Activated T-cell treated with anti-CD3 and anti-CD28 coated beads, Interleukin-2, amount 50 U/mL, for 1 hour (primary cell): Measurements from ENCODE around the gene ADCYAP1R1.

Experiments
- DNase-seq: peaks from one replicate; pipeline ENCODE4 v3.0.0-alpha.2; 2020

The ADCYAP1R1 gene

GRCh38 chr7:31044529-31044928, 7.6 kb upstream of the ADCYAP1R1 start:
- no peak for DNase-seq

GRCh38 chr7:31046723-31047122, 5.4 kb upstream of the ADCYAP1R1 start:
- no peak for DNase-seq

- DNase-seq: no peak
Observed at GRCh38 chr7:31047313-31048146, 4.6 kb upstream of the ADCYAP1R1 start.

GRCh38 chr7:31049005-31049765, 2.9 kb upstream of the ADCYAP1R1 start:
- DNase-seq: no peak

DNA sequence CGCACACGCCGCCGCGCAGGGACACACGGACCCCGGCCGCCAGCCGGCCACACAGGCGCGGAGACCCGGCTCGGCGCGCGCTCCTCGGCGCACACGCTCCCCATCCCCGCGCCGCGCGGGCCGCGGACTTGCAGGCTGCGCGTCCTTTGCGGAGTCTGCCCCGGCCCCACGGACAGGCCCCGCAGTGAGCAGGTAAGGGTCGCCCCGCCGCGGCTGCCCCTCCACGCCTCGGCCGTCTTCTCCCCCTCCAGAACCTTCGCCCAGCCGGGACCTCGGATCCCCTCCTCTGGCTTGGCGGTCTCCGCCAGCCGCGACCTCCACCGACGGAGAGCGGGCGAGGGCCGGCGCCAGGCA, 356 bp downstream of the ADCYAP1R1 start:
- DNase-seq: no peak

- DNase-seq: no peak
Observed at GRCh38 chr7:31052841-31053601, 913 bp downstream of the ADCYAP1R1 start.

GRCh38 chr7:31053986-31054385, 1.9 kb downstream of the ADCYAP1R1 start:
- DNase-seq: no peak

GRCh38 chr7:31054608-31055278, 2.6 kb downstream of the ADCYAP1R1 start:
- DNase-seq: no peak

- no peak for DNase-seq
Observed at GRCh38 chr7:31055471-31055870, 3.4 kb downstream of the ADCYAP1R1 start.

- no peak for DNase-seq
Observed at GRCh38 chr7:31056775-31057346, 4.8 kb downstream of the ADCYAP1R1 start.

DNA sequence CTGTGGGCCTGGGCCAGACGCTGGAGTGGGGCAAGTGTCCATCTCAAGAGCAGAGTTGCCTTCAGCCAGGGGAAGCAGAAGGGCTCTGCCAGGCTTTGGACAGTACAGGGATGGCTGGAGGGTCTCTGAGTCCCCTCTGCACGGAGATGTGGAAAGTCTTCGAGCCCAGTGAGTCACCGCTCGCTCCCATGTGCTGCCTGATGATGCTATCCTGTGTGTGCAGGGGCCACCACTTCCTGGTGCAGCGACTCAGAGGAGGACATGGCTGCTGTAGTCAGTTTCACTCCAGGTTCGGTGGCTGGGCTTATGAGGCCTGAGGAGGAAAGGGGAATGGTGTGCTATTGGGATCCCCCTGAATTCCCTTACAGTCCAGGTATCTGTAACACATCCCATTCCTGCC, 6.0 kb downstream of the ADCYAP1R1 start:
- no peak for DNase-seq

DNA sequence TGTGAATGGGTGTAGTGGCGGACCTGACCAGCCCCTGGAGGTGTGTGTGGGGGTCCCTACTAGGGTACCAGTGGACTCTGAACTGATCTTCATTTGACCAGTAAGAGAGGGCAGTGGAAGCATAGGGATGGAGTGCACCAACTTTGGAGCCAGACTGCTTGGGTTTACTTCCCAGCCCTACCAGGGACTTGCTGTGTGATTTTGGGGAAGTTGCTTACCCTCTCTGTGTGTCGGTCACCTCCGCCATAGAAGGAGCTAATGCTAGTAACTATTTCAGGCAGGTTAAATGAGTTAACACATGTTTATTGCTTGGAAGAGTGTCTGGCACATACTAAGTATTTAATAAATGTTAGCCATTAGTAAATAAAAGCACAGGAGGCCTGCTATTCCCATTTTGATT, 6.6 kb downstream of the ADCYAP1R1 start:
- DNase-seq: no peak

DNA sequence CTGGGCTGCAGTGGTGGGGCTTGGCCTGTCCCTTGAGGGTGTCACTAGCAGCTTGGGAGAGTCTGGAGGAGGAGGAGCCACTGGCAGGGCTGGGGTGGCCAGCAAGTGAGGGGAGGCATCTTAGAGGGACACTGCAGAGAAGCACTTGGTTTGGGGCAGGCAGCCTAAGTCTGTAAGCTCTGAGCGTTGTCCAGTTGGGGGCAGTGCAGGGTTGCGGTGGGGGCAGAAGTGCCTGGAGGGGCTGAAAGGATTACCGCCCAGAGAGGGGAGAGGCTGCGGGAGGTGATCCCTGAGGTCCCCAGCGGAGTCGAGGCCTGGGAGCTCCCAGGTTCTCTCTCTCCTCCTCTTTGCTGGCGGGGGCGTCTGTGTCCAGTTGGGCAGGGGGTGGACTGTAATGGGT, 7.4 kb downstream of the ADCYAP1R1 start:
- DNase-seq: no peak

- no peak for DNase-seq
Observed at GRCh38 chr7:31061185-31061584, 9.1 kb downstream of the ADCYAP1R1 start.

GRCh38 chr7:31062746-31063435, 10.8 kb downstream of the ADCYAP1R1 start:
- DNase-seq: no peak

GRCh38 chr7:31065021-31065593, 13.0 kb downstream of the ADCYAP1R1 start:
- no peak for DNase-seq

- no peak for DNase-seq
Observed at GRCh38 chr7:31065840-31066239, 13.7 kb downstream of the ADCYAP1R1 start.

DNA sequence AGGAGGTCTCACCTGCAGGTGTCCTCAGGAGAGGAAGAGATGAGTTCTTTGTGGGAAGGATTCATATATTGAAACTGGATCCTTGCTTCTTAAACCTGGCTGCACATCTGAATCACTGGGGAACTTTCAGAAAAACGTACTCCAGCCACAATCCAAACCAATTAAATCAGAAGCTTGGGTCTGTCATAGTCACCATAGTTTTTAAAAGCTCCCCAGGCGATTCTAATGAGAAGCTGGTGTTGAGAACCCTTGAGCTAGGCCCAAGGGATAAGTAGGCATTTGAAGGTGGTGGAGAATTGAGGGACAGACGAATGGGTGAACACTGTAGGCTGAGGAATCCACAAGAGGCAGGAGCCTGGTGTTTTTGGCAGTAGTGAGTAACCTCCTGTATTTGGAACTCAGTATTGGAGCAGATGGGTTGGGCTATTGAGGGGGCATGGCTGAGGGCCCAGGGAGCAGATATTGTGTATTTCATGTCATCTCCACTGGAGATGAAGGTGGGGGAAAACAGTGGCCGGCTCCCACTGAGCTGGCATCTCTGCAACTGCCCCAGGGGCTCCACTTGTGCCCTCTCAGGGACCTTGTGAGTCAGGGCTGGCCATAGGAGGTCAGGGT, 14.5 kb downstream of the ADCYAP1R1 start:
- no peak for DNase-seq

- no peak for DNase-seq
Observed at GRCh38 chr7:31067491-31067890, 15.4 kb downstream of the ADCYAP1R1 start.

GRCh38 chr7:31068006-31068675, 16.0 kb downstream of the ADCYAP1R1 start:
- DNase-seq: no peak
